HG03378 (cell line): ENCODE measurements around the gene KANSL2.
"Not testable (repeated sequence)": the region's sequence is repeated elsewhere in the genome, so short reads cannot be mapped to it uniquely, and the experiment has no call there.

ENCODE experiments used
- ATAC-seq: cut with Tn5 transposase; IDR thresholded peaks from one replicate; pipeline ENCODE4 v1.9.1; 2021; ENCODE audit warnings: mild to moderate bottlenecking, moderate library complexity; ENCODE audit not compliant: unreplicated experiment

The KANSL2 gene

GRCh38 chr12:48686037-48686595 lies 4.1 kb upstream of the KANSL2 start:
- no peak for ATAC-seq

DNA sequence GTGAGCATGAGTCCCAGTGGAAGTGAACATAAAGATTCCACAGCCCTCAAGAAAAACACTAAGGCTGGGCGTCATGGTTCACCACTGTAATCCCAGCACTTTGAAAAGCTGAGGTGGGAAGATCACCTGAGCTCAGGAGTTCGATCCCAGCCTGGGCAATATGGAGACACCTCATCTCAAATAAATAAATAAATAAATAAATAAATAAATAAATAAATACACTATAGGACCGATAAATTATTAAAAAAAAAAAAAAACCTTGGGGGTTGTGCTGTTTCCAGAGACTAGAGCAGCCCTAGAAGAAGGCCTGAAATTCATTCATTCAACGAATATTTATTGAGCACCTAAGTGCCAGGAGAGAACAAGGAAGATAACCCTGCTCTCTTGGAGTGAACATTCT lies 1.5 kb upstream of the KANSL2 start:
- ATAC-seq, result no peak

- ATAC-seq, result no peak
Measured at GRCh38 chr12:48682927-48683326, 889 bp upstream of the KANSL2 start.

GRCh38 chr12:48682533-48682905 lies 481 bp upstream of the KANSL2 start:
- not testable (repeated sequence) for ATAC-seq

DNA sequence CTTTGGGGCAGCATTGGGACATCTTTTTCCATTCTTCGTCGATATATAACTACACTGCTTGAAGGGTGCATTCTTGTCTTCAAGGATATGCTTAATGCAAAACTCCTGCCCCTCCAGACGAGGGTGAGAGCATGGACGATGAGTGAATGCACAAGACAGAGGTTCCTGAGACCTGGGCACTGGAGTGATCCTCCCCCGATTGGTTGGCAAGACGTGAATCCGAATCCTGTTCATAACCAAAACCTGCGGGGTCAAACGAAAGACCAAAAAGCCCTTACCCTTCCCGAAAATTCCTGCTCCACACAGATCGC lies 684 bp downstream of the KANSL2 start:
- no peak for ATAC-seq

- ATAC-seq, result no peak
Measured at GRCh38 chr12:48680861-48681260, 1.2 kb downstream of the KANSL2 start.

- ATAC-seq, result no peak
Measured at GRCh38 chr12:48678551-48679185, 3.4 kb downstream of the KANSL2 start.

DNA sequence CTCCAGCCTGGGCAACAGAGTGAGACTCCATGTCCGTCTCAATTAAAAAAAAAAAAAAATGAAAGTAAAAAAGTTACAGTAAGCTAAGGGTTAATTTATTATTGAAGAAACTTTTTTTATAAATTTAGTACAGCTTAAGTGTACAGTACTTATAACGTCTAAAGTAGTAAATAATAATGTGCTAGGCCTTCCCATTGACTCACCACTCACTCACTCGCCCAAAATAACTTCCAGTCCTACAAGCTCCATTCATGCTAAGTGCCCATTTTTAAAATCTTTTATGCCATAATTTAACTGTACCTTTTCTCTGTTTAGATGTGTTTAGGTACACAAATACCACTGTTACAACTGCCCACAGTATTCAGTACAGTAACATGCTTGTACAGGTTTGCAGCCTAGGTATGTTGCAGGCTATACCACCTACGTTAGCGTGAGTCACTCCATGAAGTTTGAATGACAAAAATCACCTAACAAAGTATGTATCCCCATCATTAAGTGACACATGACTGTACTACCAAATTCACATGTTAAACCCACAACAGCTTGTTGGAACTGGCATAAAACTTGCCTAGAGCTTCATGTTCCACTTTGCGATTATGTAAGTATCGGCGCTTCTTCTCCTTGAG lies 10.7 kb downstream of the KANSL2 start:
- ATAC-seq, result no peak

DNA sequence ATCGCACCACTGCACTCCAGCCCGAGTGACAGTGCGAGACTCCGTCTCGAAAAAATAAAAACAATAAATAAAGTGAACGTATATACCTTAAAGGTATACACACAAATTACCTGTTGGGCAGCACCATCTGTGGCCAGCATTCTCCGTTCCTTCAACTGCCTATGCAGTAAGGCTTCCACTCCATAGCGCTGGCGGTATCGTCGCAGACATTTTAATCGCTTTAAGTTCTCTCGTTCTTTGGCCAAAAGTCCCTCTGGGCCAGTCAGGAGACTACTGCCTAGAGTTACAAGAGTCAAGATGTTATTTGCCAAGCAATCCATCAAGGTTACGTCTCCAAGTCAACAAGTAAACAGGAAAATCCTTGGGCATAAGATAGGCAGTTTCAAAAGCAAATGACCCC lies 13.0 kb downstream of the KANSL2 start:
- ATAC-seq, result no peak

DNA sequence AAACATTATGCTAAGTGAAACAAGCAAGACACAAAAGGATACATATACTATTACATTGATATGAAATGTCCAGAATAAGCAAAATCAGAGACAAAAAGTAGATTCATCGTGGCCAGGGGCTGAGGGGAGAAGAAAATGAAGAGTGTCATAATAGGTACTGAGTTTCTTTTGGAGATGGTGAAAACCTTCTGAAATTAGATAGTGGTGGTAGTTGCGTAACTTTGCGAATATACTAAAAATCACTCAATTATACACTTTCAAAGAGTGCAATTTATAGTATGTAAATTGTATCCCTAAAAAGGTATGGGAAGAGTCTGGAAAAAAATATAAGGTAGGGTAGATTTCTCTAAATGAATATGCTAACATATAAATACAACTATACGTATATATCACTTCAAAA lies 22.2 kb downstream of the KANSL2 start:
- ATAC-seq, result no peak

DNA sequence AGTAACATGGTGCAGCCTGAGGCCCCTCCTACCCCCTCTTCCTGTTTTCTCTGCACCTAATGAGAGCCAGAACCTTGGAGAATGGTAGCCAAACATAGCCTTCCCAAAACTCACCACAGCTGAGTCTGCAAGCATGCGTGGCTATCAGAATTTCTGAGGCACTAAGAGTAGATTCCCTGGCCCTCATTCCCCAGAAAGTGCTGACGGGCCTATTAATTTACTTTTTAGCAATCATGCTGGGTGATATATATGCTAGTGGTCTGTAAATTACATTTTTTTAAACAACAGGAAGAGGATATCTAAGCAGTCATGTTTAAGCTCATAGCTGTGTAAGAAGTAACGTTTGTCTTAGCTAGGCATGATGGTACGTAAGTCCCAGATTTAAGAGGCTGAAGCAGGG lies 30.4 kb downstream of the KANSL2 start:
- ATAC-seq, result no peak

- ATAC-seq, result not testable (repeated sequence)
Measured at GRCh38 chr12:48645354-48645753, 36.7 kb downstream of the KANSL2 start.

- ATAC-seq, result no peak
Measured at GRCh38 chr12:48643011-48643410, 39.0 kb downstream of the KANSL2 start.

DNA sequence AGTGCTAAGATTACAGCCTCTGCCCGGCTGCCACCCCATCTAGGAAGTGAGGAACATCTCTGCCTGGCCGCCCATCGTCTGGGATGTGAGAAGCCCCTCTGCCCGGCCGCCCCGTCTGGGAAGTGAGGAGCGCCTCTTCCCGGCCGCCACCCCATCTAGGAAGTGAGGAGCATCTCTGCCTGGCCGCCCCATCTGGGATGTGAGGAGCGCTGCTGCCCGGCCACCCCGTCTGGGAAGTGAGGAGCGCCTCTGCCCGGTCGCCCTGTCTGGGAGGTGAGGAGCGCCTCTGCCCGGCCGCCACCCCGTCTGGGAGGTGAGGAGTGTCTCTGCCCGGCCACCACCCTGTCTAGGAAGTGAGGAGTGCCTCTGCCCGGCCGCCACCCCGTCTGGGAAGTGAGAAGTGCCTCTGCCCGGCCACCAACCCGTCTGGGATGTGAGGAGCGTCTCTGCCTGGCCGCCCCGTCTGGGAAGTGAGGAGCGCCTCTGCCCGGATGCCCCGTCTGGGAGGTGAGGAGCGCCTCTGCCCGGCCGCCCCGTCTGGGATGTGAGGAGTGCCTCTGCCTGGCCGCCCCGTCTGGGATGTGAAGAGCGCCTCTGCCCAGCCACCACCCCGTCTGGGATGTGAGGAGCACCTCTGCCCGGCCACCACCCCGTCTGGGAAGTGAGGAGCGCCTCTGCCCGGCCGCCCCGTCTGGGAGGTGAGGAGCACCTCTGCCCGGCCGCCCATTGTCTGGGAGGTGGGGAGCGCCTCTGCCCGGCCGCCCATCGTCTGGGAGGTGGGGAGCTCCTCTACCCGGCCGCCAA lies 40.1 kb downstream of the KANSL2 start:
- not testable (repeated sequence) for ATAC-seq

DNA sequence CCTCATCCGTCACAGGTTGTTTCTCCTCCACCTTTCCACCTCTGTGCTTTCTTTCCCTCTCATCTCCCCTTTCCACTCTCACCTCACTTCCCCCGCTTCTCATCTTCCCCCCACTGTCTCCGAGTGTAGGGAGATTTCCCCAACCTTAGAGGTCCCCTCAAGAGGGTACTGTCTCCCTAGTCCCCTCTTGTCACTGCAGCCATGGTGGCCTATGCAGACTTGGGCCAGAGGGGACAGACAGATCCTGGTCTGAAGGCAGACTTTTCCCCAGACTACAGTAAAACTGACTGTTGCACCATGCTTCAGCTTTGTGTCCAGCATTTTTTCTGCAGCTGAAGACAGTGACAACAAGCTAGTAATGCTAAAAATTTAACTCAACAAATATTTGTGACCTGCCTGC lies 41.2 kb downstream of the KANSL2 start:
- ATAC-seq, result no peak

- ATAC-seq, result no peak
Measured at GRCh38 chr12:48640428-48640827, 41.6 kb downstream of the KANSL2 start.

DNA sequence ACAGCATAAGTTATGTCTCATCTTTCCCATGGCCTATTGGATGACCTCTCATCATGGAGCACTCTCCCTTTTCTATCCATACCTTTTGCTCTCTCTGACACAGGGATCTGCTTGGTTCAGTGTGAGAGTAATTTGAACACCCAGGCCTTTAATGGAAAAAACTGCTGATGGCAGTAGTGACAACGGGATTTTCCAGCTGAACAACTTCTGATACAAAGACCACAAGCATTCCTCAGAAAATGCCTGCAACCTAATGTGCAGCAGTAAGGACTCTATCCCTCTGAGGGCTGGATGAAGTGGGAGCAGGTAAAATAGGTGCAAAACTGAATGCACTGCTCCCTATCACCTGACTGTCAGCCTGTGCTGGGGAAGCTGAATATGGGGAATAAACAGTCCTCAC lies 51.0 kb downstream of the KANSL2 start:
- no peak for ATAC-seq

- no peak for ATAC-seq
Measured at GRCh38 chr12:48630346-48630745, 51.7 kb downstream of the KANSL2 start.

DNA sequence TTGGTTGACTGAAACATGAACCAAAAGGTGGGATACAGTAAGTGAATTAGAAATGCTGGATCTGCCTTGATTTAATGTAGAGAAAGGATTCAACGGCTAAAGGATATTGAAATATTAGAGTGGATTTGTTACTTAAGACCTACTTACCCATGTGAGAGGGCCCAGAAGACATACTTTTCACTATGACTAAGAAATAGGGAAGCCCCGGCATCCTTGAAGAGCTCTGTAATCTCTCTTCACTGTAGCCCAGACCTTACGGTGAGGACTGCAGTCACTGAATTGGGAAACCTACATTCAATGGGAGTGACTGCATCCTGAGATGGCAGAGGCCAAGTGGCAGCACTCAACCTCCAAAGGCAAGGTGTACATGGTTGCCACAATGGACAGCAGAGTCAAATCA lies 52.5 kb downstream of the KANSL2 start:
- no peak for ATAC-seq

- ATAC-seq, result no peak
Measured at GRCh38 chr12:48627556-48627955, 54.5 kb downstream of the KANSL2 start.

GRCh38 chr12:48622997-48623396 lies 59.0 kb downstream of the KANSL2 start:
- not testable (repeated sequence) for ATAC-seq

GRCh38 chr12:48618541-48618940 lies 63.5 kb downstream of the KANSL2 start:
- no peak for ATAC-seq
